ENCODE measurements around the gene ECHS1. TPM values are rescaled to one million over a fixed set of nuclear protein-coding genes. Genes with fewer than 3 reads are reported as not detected.

Gene ECHS1
- total and polyA plus RNA-seq, 9 of the 15 experiments (the other 6 are each of a cell fraction or from before 2014, with no cell fraction given): 16.6 to 100 (median 68.1) TPM

DNA sequence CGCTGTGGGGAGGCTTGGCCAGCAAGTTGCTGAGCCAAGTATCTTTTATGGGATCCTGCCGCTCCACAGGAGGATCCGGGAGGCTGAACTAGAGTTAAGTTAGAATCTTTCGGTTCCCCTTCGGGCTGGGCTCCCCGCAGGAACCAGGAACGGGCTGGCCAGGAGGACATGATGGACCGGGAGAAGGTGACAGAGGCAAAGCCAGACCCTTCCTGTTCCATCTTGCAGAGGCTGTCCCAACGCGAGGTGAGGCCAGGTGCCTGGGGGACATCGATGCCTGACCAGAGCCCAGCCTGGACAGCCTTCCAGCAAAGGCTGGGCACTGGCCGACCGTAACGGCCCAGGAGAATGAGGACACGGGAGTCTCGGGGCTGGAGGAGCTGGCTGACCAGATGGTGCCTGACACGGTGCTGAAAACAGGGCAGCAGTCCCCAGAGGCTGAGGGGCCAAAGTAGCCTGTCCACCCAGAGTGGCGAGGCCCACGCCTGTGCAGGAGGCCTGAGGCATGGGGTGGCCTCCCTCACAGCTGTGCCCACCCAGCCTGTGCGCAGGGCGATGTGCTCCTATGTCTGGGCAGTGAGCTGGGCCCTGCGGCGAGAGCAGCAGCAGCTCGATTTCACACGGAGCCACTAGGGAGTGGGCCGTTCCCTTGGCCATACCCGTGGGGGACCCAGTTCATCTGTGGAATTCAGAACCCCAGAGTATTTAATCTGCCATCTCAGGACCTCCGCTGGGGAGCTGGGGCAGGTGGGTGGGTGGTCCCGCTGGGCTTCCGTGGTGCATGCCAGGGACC, 4.1 kb upstream of the ECHS1 start (continued):
- TF ChIP-seq, protein P1, sequence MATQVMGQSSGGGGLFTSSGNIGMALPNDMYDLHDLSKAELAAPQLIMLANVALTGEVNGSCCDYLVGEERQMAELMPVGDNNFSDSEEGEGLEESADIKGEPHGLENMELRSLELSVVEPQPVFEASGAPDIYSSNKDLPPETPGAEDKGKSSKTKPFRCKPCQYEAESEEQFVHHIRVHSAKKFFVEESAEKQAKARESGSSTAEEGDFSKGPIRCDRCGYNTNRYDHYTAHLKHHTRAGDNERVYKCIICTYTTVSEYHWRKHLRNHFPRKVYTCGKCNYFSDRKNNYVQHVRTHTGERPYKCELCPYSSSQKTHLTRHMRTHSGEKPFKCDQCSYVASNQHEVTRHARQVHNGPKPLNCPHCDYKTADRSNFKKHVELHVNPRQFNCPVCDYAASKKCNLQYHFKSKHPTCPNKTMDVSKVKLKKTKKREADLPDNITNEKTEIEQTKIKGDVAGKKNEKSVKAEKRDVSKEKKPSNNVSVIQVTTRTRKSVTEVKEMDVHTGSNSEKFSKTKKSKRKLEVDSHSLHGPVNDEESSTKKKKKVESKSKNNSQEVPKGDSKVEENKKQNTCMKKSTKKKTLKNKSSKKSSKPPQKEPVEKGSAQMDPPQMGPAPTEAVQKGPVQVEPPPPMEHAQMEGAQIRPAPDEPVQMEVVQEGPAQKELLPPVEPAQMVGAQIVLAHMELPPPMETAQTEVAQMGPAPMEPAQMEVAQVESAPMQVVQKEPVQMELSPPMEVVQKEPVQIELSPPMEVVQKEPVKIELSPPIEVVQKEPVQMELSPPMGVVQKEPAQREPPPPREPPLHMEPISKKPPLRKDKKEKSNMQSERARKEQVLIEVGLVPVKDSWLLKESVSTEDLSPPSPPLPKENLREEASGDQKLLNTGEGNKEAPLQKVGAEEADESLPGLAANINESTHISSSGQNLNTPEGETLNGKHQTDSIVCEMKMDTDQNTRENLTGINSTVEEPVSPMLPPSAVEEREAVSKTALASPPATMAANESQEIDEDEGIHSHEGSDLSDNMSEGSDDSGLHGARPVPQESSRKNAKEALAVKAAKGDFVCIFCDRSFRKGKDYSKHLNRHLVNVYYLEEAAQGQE (IDR thresholded peaks at IDR 0.05; ENCODE audit: borderline replicate concordance): no peak
- TF ChIP-seq, protein P1 (CRISPR knock-in tag; IDR thresholded peaks at IDR 0.05; ENCODE audit: low read depth): no peak
- TF ChIP-seq NCOA6 (IDR thresholded peaks at IDR 0.05) (no peak), ZNF695 (CRISPR knock-in tag; IDR thresholded peaks at IDR 0.05) (no peak), SLC30A9 (CRISPR knock-in tag; IDR thresholded peaks at IDR 0.05) (no peak), ZKSCAN1 (IDR thresholded peaks at IDR 0.05; ENCODE audit: low read depth, low read length) (no peak)
- TF ChIP-seq, protein P2, sequence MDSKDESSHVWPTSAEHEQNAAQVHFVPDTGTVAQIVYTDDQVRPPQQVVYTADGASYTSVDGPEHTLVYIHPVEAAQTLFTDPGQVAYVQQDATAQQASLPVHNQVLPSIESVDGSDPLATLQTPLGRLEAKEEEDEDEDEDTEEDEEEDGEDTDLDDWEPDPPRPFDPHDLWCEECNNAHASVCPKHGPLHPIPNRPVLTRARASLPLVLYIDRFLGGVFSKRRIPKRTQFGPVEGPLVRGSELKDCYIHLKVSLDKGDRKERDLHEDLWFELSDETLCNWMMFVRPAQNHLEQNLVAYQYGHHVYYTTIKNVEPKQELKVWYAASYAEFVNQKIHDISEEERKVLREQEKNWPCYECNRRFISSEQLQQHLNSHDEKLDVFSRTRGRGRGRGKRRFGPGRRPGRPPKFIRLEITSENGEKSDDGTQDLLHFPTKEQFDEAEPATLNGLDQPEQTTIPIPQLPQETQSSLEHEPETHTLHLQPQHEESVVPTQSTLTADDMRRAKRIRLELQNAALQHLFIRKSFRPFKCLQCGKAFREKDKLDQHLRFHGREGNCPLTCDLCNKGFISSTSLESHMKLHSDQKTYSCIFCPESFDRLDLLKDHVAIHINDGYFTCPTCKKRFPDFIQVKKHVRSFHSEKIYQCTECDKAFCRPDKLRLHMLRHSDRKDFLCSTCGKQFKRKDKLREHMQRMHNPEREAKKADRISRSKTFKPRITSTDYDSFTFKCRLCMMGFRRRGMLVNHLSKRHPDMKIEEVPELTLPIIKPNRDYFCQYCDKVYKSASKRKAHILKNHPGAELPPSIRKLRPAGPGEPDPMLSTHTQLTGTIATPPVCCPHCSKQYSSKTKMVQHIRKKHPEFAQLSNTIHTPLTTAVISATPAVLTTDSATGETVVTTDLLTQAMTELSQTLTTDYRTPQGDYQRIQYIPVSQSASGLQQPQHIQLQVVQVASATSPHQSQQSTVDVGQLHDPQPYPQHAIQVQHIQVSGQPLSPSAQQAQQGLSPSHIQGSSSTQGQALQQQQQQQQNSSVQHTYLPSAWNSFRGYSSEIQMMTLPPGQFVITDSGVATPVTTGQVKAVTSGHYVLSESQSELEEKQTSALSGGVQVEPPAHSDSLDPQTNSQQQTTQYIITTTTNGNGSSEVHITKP (IDR thresholded peaks at IDR 0.05; ENCODE audit: partially characterized antibody): no peak
